HCT116 (cell line): ENCODE results near the gene RPS6KA2.

ENCODE experiments used
- POLR2A ChIP-seq: IDR thresholded peaks from 2 replicates; pipeline ENCODE4 v1.7.0; 2011; ENCODE audit warnings: borderline replicate concordance; ENCODE audit not compliant: insufficient read depth, insufficient read length; ENCODE audit errors: extremely low read depth
- RAD21 ChIP-seq: IDR thresholded peaks from 2 replicates; pipeline ENCODE4 v1.6.1; 2012; ENCODE audit warnings: low read depth, mild to moderate bottlenecking
- TF ChIP-seq, protein P1 (sequence below), 3 experiments: fragments of 200-600 bp in 1 of 3; sonication (generic) in 1 of 3; IDR thresholded peaks in 2 of 3; conservative IDR thresholded peaks in 1 of 3; 2 replicates each; pipeline ENCODE4 v1.5.1; 2012 to 2017; ENCODE audit warnings: low read depth in 2 of 3, low read length in 2 of 3, antibody characterized with exemption in 1 of 3, borderline replicate concordance in 1 of 3, control low read depth in 1 of 3, mild to moderate bottlenecking in 1 of 3, mixed read lengths in 1 of 3, mixed run types in 1 of 3, moderate library complexity in 1 of 3; ENCODE audit not compliant: insufficient read depth in 1 of 3
- TF ChIP-seq, protein P2 (sequence below): IDR thresholded peaks from 2 replicates; pipeline ENCODE4 v1.6.1; 2012

DNA sequence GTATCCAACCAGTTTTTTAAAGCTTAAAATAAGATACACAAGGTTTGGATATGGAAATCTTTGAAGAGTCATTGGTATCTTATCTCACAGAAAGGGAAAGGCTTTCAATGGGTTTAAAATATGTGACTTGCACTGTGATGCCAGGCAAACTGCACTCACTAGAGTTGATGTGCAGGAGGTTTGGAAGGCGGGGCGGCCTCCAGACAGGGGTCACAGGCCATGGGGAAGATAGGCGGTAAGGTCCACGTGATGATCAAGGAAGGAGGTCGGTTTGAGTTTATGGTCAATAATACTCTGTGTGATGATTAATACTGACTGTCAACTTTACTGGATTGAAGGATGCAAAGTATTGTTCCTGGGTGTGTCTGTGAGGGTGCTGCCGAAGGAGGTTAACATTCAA, 31.1 kb downstream of the RPS6KA2 start:
- TF ChIP-seq POLR2A (no peak), RAD21 (no peak)
- TF ChIP-seq, protein P1, sequence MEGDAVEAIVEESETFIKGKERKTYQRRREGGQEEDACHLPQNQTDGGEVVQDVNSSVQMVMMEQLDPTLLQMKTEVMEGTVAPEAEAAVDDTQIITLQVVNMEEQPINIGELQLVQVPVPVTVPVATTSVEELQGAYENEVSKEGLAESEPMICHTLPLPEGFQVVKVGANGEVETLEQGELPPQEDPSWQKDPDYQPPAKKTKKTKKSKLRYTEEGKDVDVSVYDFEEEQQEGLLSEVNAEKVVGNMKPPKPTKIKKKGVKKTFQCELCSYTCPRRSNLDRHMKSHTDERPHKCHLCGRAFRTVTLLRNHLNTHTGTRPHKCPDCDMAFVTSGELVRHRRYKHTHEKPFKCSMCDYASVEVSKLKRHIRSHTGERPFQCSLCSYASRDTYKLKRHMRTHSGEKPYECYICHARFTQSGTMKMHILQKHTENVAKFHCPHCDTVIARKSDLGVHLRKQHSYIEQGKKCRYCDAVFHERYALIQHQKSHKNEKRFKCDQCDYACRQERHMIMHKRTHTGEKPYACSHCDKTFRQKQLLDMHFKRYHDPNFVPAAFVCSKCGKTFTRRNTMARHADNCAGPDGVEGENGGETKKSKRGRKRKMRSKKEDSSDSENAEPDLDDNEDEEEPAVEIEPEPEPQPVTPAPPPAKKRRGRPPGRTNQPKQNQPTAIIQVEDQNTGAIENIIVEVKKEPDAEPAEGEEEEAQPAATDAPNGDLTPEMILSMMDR (IDR thresholded peaks at IDR 0.05 in 2 of 3, conservative IDR thresholded peaks at IDR 0.05 in 1 of 3; ENCODE audit: borderline replicate concordance in 1 of 3, insufficient read depth in 1 of 3, low read depth in 2 of 3, low read length in 2 of 3): no peak
- TF ChIP-seq, protein P2, sequence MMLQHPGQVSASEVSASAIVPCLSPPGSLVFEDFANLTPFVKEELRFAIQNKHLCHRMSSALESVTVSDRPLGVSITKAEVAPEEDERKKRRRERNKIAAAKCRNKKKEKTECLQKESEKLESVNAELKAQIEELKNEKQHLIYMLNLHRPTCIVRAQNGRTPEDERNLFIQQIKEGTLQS: no peak
